OCI-LY1 (cell line): ENCODE measurements around the gene BAIAP2L2.

Source experiments
- H2AFZ ChIP-seq: fragments of 200-600 bp; sonication (generic), shearing (Covaris generic); 2 replicates; pipeline ENCODE4 v1.6.0; 2014; ENCODE audit warnings: antibody characterized with exemption, mild to moderate bottlenecking, low read length
- H3F3A ChIP-seq: fragments of 200-600 bp; sonication (generic), shearing (Covaris generic); 2 replicates; pipeline ENCODE4 v1.6.0; 2014; ENCODE audit warnings: mild to moderate bottlenecking, antibody characterized with exemption, low read length, moderate library complexity; ENCODE audit not compliant: insufficient read depth
- H3K27ac ChIP-seq: fragments of 200-600 bp; sonication (generic); 2 replicates; pipeline ENCODE4 v1.5.1; 2014; ENCODE audit warnings: low read length, mixed run types, mild to moderate bottlenecking, low read depth; ENCODE audit not compliant: poor library complexity, severe bottlenecking
- H3K27me3 ChIP-seq: fragments of 200-600 bp; sonication (generic); 2 replicates; pipeline ENCODE4 v1.6.0; 2014; ENCODE audit warnings: antibody characterized with exemption, mild to moderate bottlenecking, low read length, moderate library complexity; ENCODE audit not compliant: insufficient read depth
- H3K36me3 ChIP-seq: fragments of 200-600 bp; sonication (generic); 2 replicates; pipeline ENCODE4 v1.6.1; 2014; ENCODE audit warnings: mild to moderate bottlenecking, antibody characterized with exemption, low read length, moderate library complexity, mixed read lengths; ENCODE audit not compliant: insufficient read depth
- H3K4me1 ChIP-seq: fragments of 200-600 bp; sonication (generic); 2 replicates; pipeline ENCODE4 v1.5.1; 2014; ENCODE audit warnings: mild to moderate bottlenecking, low read length, moderate library complexity; ENCODE audit not compliant: insufficient read depth, severe bottlenecking
- H3K4me2 ChIP-seq: fragments of 200-600 bp; sonication (generic), shearing (Covaris generic); 2 replicates; pipeline ENCODE4 v1.6.1; 2014; ENCODE audit warnings: low read length
- H3K4me3 ChIP-seq: fragments of 200-600 bp; sonication (generic); 2 replicates; pipeline ENCODE4 v1.5.1; 2014; ENCODE audit warnings: low read length, low read depth, mild to moderate bottlenecking, mixed read lengths; ENCODE audit not compliant: poor library complexity, severe bottlenecking
- H3K79me2 ChIP-seq: fragments of 200-600 bp; shearing (Covaris generic); 2 replicates; pipeline ENCODE4 v1.6.1; 2016; ENCODE audit warnings: mixed run types, low read length, mixed read lengths; ENCODE audit not compliant: insufficient read depth
- H3K9ac ChIP-seq: fragments of 200-600 bp; sonication (generic), shearing (Covaris generic); 2 replicates; pipeline ENCODE4 v1.6.1; 2014; ENCODE audit warnings: mild to moderate bottlenecking, low read length, mixed read lengths
- H3K9me2 ChIP-seq: fragments of 200-600 bp; sonication (generic), shearing (Covaris generic); 2 replicates; pipeline ENCODE4 v1.6.1; 2014; ENCODE audit warnings: low read depth, mild to moderate bottlenecking, low read length, mixed read lengths
- H3K9me3 ChIP-seq: fragments of 200-600 bp; shearing (Covaris generic); 2 replicates; pipeline ENCODE4 v1.6.1; 2014; ENCODE audit warnings: low read length, mixed read lengths
- H4K20me1 ChIP-seq: fragments of 200-600 bp; sonication (generic), shearing (Covaris generic); 2 replicates; pipeline ENCODE4 v1.6.0; 2016; ENCODE audit warnings: mild to moderate bottlenecking, low read length; ENCODE audit not compliant: insufficient read depth
- CTCF ChIP-seq: fragments of 200-600 bp; sonication (generic), shearing (Covaris generic); IDR thresholded peaks from 2 replicates; pipeline ENCODE4 v1.5.1; 2017; ENCODE audit warnings: mild to moderate bottlenecking, antibody characterized with exemption, low read length, moderate library complexity, mixed read lengths
- EZH2 ChIP-seq: fragments of 200-600 bp; sonication (generic), shearing (Covaris generic); IDR thresholded peaks from 2 replicates; pipeline ENCODE4 v1.8.0; 2017; ENCODE audit warnings: borderline replicate concordance, mixed run types, mild to moderate bottlenecking, antibody characterized with exemption, low read length, moderate library complexity, mixed read lengths

The BAIAP2L2 gene

GRCh38 chr22:38114484-38115398 is 4.3 kb upstream of the BAIAP2L2 start:
- Histone ChIP-seq H3K4me1 (no peaks in the 10 kb centered on the region), H3K9ac (no peak overlapping the region), H3K4me3 (no peak overlapping the region), H3K27ac (no peak overlapping the region), H3K4me2 (no peak overlapping the region), H4K20me1 (no peaks in the 10 kb centered on the region), H3K36me3 (no peaks in the 10 kb centered on the region), H2AFZ (no peak overlapping the region), H3K9me2 (no peaks in the 10 kb centered on the region), H3K27me3 (no peaks in the 10 kb centered on the region), H3K79me2 (no peaks in the 10 kb centered on the region), H3K9me3 (no peaks in the 10 kb centered on the region), H3F3A (no peaks in the 10 kb centered on the region)
- TF ChIP-seq CTCF (peak; percentile 89), EZH2 (no peak)

- no peaks in the 10 kb centered on the region for H3K9me3 ChIP-seq
- no peak overlapping the region for H2AFZ ChIP-seq
- H3K4me1 ChIP-seq: no peaks in the 10 kb centered on the region
- H3F3A ChIP-seq: no peaks in the 10 kb centered on the region
- no peaks in the 10 kb centered on the region for H3K9me2 ChIP-seq
- no peak overlapping the region for H3K27ac ChIP-seq
- TF ChIP-seq CTCF (no peak), EZH2 (no peak)
- H3K9ac ChIP-seq: no peak overlapping the region
- H3K36me3 ChIP-seq: no peaks in the 10 kb centered on the region
- no peaks in the 10 kb centered on the region for H3K79me2 ChIP-seq
- H3K4me3 ChIP-seq: no peak overlapping the region
- no peaks in the 10 kb centered on the region for H4K20me1 ChIP-seq
- no peak overlapping the region for H3K4me2 ChIP-seq
- H3K27me3 ChIP-seq: no peaks in the 10 kb centered on the region
Observed at GRCh38 chr22:38112381-38112780, 1.9 kb upstream of the BAIAP2L2 start.

GRCh38 chr22:38111925-38112355 is 1.5 kb upstream of the BAIAP2L2 start:
- Histone ChIP-seq H3K79me2 (no peaks in the 10 kb centered on the region), H3K9me3 (no peaks in the 10 kb centered on the region), H3F3A (no peaks in the 10 kb centered on the region), H3K4me2 (no peak overlapping the region), H3K4me1 (no peaks in the 10 kb centered on the region), H3K27me3 (no peaks in the 10 kb centered on the region), H3K4me3 (no peak overlapping the region), H3K9ac (no peak overlapping the region), H3K36me3 (no peaks in the 10 kb centered on the region), H3K9me2 (no peaks in the 10 kb centered on the region), H4K20me1 (no peaks in the 10 kb centered on the region), H2AFZ (no peak overlapping the region), H3K27ac (no peak overlapping the region)
- no peak for TF ChIP-seq CTCF
- no peak for TF ChIP-seq EZH2
